RWPE2 (cell line): Measurements from ENCODE around the gene CDYL2.

Source experiments
- ATAC-seq: fragments of 200-7000 bp; cut with Tn5 transposase; 3 replicates; pipeline ENCODE4 v1.9.1; 2021; ENCODE audit warnings: low read depth
- DNase-seq: peaks from one replicate; pipeline ENCODE4 v3.0.0-alpha.2; 2020; ENCODE audit warnings: low spot score
- H3K27ac ChIP-seq: fragments of 450-650 bp; 2 replicates; pipeline ENCODE4 v1.5.1; 2017; ENCODE audit warnings: mild to moderate bottlenecking; ENCODE audit not compliant: poor library complexity, severe bottlenecking
- H3K27me3 ChIP-seq: fragments of 250-450 bp; sonication (Bioruptor Pico); 2 replicates; pipeline ENCODE4 v1.5.1; 2021; ENCODE audit warnings: mild to moderate bottlenecking, moderate library complexity; ENCODE audit not compliant: insufficient read depth, poor library complexity, severe bottlenecking
- H3K36me3 ChIP-seq: fragments of 250-450 bp; sonication (Bioruptor Pico); 2 replicates; pipeline ENCODE4 v1.5.1; 2020; ENCODE audit warnings: low read depth, mild to moderate bottlenecking, moderate library complexity
- H3K4me1 ChIP-seq: fragments of 250-450 bp; sonication (Bioruptor Pico); 2 replicates; pipeline ENCODE4 v1.5.1; 2021; ENCODE audit warnings: mild to moderate bottlenecking, moderate library complexity; ENCODE audit not compliant: insufficient read depth, poor library complexity, severe bottlenecking
- H3K4me3 ChIP-seq: fragments of 250-450 bp; sonication (Bioruptor Pico); 2 replicates; pipeline ENCODE4 v1.5.1; 2021; ENCODE audit warnings: mild to moderate bottlenecking, moderate library complexity; ENCODE audit not compliant: severe bottlenecking
- H3K9me3 ChIP-seq: fragments of 250-450 bp; sonication (Bioruptor Pico); 2 replicates; pipeline ENCODE4 v1.5.1; 2021; ENCODE audit warnings: mild to moderate bottlenecking, moderate library complexity; ENCODE audit not compliant: severe bottlenecking
- TF ChIP-seq, protein P1 (sequence below): fragments of 450-650 bp; IDR thresholded peaks from one replicate; pipeline ENCODE4 v1.5.1; 2017; ENCODE audit warnings: mild to moderate bottlenecking, moderate library complexity; ENCODE audit not compliant: poor library complexity, severe bottlenecking

CDYL2 gene

GRCh38 chr16:80606221-80606766, 198.1 kb downstream of the CDYL2 start:
- H3K4me1 ChIP-seq: no peaks in the 10 kb centered on the region
- no peak overlapping the region for H3K4me3 ChIP-seq
- peaks cover 3% of the 10 kb centered on the region for H3K9me3 ChIP-seq

DNA sequence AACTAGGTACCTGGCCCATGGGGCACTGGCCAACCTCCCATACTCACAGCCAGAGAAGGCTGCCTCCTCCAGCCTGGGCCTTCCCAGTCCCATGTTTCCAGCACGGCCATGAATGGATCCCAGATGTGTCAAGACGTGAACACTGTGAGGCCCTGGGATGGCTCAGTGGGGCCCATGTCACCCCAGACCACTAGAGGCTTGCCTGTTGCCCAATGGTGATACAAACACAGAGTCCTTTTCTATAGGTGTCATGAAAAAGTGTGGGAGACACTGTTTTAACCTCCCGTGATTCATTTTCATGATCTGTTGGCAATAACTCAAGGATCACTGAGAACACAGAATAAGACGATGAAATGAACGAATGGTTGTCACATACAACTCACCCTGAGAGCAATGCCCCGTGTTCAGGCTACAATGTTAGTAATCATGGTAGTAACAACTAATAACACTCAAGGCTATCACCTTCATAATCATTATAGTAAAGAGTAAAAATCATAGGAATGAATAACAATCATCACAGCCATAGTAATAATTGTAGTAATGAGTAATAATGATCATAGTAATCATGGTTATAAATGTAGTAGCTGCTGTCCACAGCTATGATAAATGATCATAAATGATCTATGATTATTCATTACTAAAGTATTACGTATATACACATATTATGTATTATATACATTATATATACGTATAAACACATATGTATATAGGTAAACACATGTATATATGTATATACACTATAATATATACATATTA, 199.6 kb downstream of the CDYL2 start:
- Histone ChIP-seq H3K36me3 (no peaks in the 10 kb centered on the region), H3K4me1 (no peaks in the 10 kb centered on the region), H3K4me3 (no peak overlapping the region), H3K27me3 (no peaks in the 10 kb centered on the region), H3K9me3 (peaks cover 3% of the 10 kb centered on the region), H3K27ac (no peak overlapping the region)
- TF ChIP-seq, protein P1, sequence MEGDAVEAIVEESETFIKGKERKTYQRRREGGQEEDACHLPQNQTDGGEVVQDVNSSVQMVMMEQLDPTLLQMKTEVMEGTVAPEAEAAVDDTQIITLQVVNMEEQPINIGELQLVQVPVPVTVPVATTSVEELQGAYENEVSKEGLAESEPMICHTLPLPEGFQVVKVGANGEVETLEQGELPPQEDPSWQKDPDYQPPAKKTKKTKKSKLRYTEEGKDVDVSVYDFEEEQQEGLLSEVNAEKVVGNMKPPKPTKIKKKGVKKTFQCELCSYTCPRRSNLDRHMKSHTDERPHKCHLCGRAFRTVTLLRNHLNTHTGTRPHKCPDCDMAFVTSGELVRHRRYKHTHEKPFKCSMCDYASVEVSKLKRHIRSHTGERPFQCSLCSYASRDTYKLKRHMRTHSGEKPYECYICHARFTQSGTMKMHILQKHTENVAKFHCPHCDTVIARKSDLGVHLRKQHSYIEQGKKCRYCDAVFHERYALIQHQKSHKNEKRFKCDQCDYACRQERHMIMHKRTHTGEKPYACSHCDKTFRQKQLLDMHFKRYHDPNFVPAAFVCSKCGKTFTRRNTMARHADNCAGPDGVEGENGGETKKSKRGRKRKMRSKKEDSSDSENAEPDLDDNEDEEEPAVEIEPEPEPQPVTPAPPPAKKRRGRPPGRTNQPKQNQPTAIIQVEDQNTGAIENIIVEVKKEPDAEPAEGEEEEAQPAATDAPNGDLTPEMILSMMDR: no peak
- DNase-seq (no peak), ATAC-seq (no peak)

More at GRCh38 chr16:80606221-80606766, 198.1 kb downstream of the CDYL2 start:
- Histone ChIP-seq H3K27me3 (no peaks in the 10 kb centered on the region), H3K36me3 (no peaks in the 10 kb centered on the region), H3K27ac (no peak overlapping the region)
- no peak for ATAC-seq
- no peak for DNase-seq
- TF ChIP-seq, protein P1: no peak

DNA sequence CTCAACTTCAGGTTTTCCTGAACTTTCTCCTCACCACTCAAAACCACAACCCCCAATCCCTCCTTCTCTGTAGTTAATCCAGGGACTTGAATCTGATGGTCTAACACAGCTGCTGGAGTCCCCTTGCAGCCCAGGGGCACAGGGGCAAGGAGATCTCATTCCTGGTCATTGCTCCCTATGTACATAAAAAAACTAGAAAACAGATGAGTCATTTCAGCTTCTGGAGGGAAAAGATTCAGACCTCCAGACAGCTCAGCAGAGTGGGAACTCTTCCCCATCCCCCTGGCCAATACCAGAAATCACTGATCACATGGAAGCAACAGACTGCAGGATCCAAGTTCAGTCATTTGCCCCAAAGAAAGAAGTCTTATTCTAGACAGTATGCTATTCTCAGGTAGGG, 201.5 kb downstream of the CDYL2 start:
- ATAC-seq: no peak
- TF ChIP-seq, protein P1: no peak

DNA sequence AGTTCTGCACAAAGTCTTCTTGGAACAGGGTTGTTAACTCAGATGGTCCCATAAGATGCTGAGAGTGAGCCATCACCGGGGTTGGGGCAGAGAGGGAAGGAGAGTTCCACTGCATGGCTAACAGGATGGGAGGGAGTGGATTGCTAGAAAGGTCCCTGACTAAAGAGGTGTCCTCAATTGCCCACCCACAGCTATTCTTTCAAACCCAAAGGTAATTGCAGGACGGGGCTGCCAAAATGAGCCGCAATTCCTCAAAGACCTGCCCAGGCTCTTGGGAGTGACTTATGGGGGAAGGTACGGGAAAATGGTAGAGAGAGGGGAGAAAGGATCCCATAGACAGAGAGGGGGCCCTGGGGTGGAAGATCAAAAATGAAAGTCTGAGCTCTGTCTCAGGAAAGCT, 203.2 kb downstream of the CDYL2 start:
- Histone ChIP-seq H3K9me3 (peaks cover 3% of the 10 kb centered on the region), H3K27ac (no peak overlapping the region), H3K4me1 (no peaks in the 10 kb centered on the region), H3K4me3 (no peak overlapping the region), H3K27me3 (no peaks in the 10 kb centered on the region), H3K36me3 (no peaks in the 10 kb centered on the region)
- TF ChIP-seq, protein P1: no peak
- DNase-seq: no peak
- ATAC-seq: no peak

More for the DNA sequence above, 201.5 kb downstream of the CDYL2 start:
- Histone ChIP-seq H3K36me3 (no peaks in the 10 kb centered on the region), H3K4me1 (no peaks in the 10 kb centered on the region), H3K27me3 (no peaks in the 10 kb centered on the region), H3K9me3 (peaks cover 3% of the 10 kb centered on the region), H3K27ac (no peak overlapping the region), H3K4me3 (no peak overlapping the region)
- no peak for DNase-seq

GRCh38 chr16:80599466-80599865, 204.9 kb downstream of the CDYL2 start:
- Histone ChIP-seq H3K27me3 (no peaks in the 10 kb centered on the region), H3K4me1 (no peaks in the 10 kb centered on the region), H3K4me3 (no peak overlapping the region), H3K9me3 (no peaks in the 10 kb centered on the region), H3K27ac (no peak overlapping the region), H3K36me3 (no peaks in the 10 kb centered on the region)
- DNase-seq (no peak), ATAC-seq (peak; percentile 38; the same call in 1 of the 3 replicates)
- TF ChIP-seq, protein P1: no peak
